ENCODE measurements around the gene CCDC85C. TPM values are rescaled to one million over a fixed set of nuclear protein-coding genes. Genes with fewer than 3 reads are reported as not detected.

Gene CCDC85C
- total RNA-seq, 6 experiments from 2014 or later = 31.3 to 41.4 (median 34.3) TPM

- peak; percentile 19 for DNase-seq
- Mint-ChIP-seq H3K27me3 (ENCODE audit: insufficient read depth) (no peaks in the 10 kb centered on the region; the same call in none of the 2 replicates), H3K4me3 (peak overlapping the region; percentile 79), H3K4me1 (ENCODE audit: low read depth) (peaks cover 83% of the 10 kb centered on the region), H3K9me3 (no peaks in the 10 kb centered on the region), H3K36me3 (ENCODE audit: low read depth) (no peaks in the 10 kb centered on the region), H3K27ac (peak overlapping the region; percentile 82)
- TF ChIP-seq, protein P1, sequence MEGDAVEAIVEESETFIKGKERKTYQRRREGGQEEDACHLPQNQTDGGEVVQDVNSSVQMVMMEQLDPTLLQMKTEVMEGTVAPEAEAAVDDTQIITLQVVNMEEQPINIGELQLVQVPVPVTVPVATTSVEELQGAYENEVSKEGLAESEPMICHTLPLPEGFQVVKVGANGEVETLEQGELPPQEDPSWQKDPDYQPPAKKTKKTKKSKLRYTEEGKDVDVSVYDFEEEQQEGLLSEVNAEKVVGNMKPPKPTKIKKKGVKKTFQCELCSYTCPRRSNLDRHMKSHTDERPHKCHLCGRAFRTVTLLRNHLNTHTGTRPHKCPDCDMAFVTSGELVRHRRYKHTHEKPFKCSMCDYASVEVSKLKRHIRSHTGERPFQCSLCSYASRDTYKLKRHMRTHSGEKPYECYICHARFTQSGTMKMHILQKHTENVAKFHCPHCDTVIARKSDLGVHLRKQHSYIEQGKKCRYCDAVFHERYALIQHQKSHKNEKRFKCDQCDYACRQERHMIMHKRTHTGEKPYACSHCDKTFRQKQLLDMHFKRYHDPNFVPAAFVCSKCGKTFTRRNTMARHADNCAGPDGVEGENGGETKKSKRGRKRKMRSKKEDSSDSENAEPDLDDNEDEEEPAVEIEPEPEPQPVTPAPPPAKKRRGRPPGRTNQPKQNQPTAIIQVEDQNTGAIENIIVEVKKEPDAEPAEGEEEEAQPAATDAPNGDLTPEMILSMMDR (IDR thresholded peaks at IDR 0.05) = peak; percentile 58
Observed at GRCh38 chr14:99575043-99576023, 28.7 kb downstream of the CCDC85C start.

GRCh38 chr14:99574099-99574880, 29.7 kb downstream of the CCDC85C start:
- TF ChIP-seq, protein P1 (IDR thresholded peaks at IDR 0.05) = no peak
- H3K27me3 Mint-ChIP-seq (ENCODE audit: insufficient read depth) = no peaks in the 10 kb centered on the region; the same call in none of the 2 replicates
- H3K36me3 Mint-ChIP-seq (ENCODE audit: low read depth) = no peaks in the 10 kb centered on the region
- peak overlapping the region; percentile 79 for H3K4me3 Mint-ChIP-seq
- DNase-seq = peak; percentile 66
- no peaks in the 10 kb centered on the region for H3K9me3 Mint-ChIP-seq
- peaks cover 80% of the 10 kb centered on the region for H3K4me1 Mint-ChIP-seq (ENCODE audit: low read depth)
- peak overlapping the region; percentile 83 for H3K27ac Mint-ChIP-seq

GRCh38 chr14:99573436-99574098, 30.4 kb downstream of the CCDC85C start:
- DNase-seq = no peak
- H3K4me3 Mint-ChIP-seq = peak overlapping the region; percentile 79; the same call in 1 of the 2 replicates
- peaks cover 80% of the 10 kb centered on the region for H3K4me1 Mint-ChIP-seq (ENCODE audit: low read depth)

GRCh38 chr14:99573000-99573330, 31.0 kb downstream of the CCDC85C start:
- DNase-seq = no peak
- Mint-ChIP-seq H3K27ac (no peak overlapping the region), H3K36me3 (ENCODE audit: low read depth) (no peaks in the 10 kb centered on the region), H3K4me3 (no peak overlapping the region), H3K27me3 (ENCODE audit: insufficient read depth) (no peaks in the 10 kb centered on the region; the same call in none of the 2 replicates), H3K4me1 (ENCODE audit: low read depth) (peaks cover 80% of the 10 kb centered on the region), H3K9me3 (no peaks in the 10 kb centered on the region)
- TF ChIP-seq, protein P1 (IDR thresholded peaks at IDR 0.05) = no peak

More at GRCh38 chr14:99573436-99574098, 30.4 kb downstream of the CCDC85C start:
- H3K27me3 Mint-ChIP-seq (ENCODE audit: insufficient read depth) = no peaks in the 10 kb centered on the region; the same call in none of the 2 replicates
- H3K9me3 Mint-ChIP-seq = no peaks in the 10 kb centered on the region
- TF ChIP-seq, protein P1 (IDR thresholded peaks at IDR 0.05) = no peak
- no peaks in the 10 kb centered on the region for H3K36me3 Mint-ChIP-seq (ENCODE audit: low read depth)
- H3K27ac Mint-ChIP-seq = peak overlapping the region; percentile 83
